GM19452 (cell line): Measurements from ENCODE around the gene A1CF.
"Not testable (repeated sequence)": the region's sequence is repeated elsewhere in the genome, so short reads cannot be mapped to it uniquely, and the experiment has no call there.

ENCODE experiments used
- ATAC-seq: cut with Tn5 transposase; IDR thresholded peaks from one replicate; pipeline ENCODE4 v1.9.1; 2021; ENCODE audit not compliant: unreplicated experiment

A1CF gene

GRCh38 chr10:50794490-50794889, 90.9 kb downstream of the A1CF start:
- ATAC-seq = no peak

GRCh38 chr10:50788951-50789945, 96.2 kb downstream of the A1CF start:
- no peak for ATAC-seq

GRCh38 chr10:50787962-50788361, 97.5 kb downstream of the A1CF start:
- not testable (repeated sequence) for ATAC-seq

DNA sequence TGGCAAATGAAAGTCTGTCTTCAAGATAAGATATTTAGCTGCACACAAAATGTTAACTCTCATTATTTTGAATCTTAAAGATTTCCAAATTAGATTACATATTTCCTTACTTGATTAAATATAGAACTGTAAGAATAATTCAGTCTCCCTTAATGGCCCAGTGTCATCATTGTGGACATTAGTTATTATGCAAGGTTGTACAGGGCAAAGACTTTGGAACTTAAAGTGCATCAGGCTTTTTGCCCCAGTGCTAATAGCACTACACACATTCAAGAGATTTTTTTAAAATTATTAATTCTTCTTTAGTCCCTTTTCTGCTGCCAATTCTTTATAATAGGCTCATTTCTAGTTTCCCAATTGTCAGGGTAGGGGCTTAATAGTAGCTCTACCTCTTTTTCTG, 103.4 kb downstream of the A1CF start:
- not testable (repeated sequence) for ATAC-seq

GRCh38 chr10:50780036-50780435, 105.4 kb downstream of the A1CF start:
- not testable (repeated sequence) for ATAC-seq

DNA sequence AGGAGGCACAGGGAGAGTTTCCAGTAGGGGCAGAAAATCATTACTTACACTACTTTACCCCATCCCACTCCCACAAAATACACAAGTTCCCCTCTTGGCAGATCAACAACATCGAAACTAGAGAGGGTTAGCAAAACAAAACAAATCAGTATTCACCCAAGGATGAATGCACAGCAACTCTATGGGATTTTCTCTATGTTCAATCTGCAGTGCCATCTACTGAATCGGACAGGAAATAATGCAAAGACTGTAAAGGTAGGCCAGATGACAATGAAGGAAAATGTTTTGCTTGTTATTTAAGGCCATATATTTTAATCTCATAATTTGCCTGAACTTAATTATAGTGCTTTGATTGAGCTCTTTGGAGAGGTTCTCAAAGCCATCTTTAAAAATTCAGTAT, 110.6 kb downstream of the A1CF start:
- not testable (repeated sequence) for ATAC-seq

DNA sequence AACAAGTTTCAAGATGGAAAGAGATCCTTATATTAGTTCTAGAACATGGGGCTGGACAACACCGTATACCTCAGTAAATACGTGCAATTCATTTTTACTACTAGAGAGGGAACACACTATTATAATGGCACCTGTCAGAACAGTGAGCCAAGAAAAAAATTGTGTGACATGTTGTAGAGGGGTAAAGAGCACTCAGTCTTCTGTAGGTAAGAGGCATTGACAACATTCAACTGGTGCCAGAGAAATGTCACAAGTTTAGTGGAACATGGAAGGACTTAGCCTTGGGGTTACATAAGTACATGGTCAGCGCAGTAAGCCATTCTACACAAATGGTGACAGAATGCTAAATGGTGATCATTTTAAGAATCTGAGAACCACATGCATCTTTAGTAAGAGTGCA, 113.4 kb downstream of the A1CF start:
- not testable (repeated sequence) for ATAC-seq

- ATAC-seq = not testable (repeated sequence)
These were observed 118.5 kb downstream of the A1CF start for GRCh38 chr10:50766774-50767513.
